Astrocyte (in vitro differentiated cells and primary cell): ENCODE results near the gene WNT3.

Experiments
- EZH2 ChIP-seq: IDR thresholded peaks from 2 replicates; pipeline ENCODE4 v1.6.1; 2012; ENCODE audit warnings: mild to moderate bottlenecking, low read length, inconsistent platforms; ENCODE audit not compliant: insufficient read depth
- TF ChIP-seq, protein P1 (sequence below): IDR thresholded peaks from 2 replicates; pipeline ENCODE4 v1.5.1; 2011; ENCODE audit warnings: low read depth, mild to moderate bottlenecking, inconsistent platforms, low read length, moderate library complexity; ENCODE audit not compliant: insufficient read depth

DNA sequence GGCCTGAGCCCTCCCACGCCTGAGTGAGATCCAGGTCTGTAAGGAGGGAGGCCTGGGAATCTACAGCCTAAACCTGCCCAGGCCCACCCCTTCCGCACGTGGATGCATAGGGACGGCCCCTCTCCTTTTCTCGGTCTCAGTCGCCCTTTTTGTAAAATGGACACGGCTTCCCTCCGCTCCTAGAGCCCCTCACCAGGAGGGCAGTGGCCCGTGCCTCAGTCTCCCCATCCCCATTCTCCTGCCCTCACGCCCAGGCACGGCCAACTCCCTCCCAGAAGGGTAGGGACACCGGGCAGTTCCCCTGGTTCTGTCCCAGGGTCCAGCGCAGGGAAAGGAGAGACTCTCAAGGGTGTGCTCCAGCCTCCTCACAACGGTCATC, 48.1 kb downstream of the WNT3 start:
- TF ChIP-seq, protein P1, sequence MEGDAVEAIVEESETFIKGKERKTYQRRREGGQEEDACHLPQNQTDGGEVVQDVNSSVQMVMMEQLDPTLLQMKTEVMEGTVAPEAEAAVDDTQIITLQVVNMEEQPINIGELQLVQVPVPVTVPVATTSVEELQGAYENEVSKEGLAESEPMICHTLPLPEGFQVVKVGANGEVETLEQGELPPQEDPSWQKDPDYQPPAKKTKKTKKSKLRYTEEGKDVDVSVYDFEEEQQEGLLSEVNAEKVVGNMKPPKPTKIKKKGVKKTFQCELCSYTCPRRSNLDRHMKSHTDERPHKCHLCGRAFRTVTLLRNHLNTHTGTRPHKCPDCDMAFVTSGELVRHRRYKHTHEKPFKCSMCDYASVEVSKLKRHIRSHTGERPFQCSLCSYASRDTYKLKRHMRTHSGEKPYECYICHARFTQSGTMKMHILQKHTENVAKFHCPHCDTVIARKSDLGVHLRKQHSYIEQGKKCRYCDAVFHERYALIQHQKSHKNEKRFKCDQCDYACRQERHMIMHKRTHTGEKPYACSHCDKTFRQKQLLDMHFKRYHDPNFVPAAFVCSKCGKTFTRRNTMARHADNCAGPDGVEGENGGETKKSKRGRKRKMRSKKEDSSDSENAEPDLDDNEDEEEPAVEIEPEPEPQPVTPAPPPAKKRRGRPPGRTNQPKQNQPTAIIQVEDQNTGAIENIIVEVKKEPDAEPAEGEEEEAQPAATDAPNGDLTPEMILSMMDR = no peak
- TF ChIP-seq EZH2 = no peak
